Right atrium auricular region (tissue), 2 donors: ENCODE measurements around the gene WARS2. TPM values are rescaled to one million over a fixed set of nuclear protein-coding genes. Genes with fewer than 3 reads are reported as not detected.

Experiments used
- DNase-seq: peaks from one replicate; pipeline ENCODE4 v3.0.0-alpha.2; 2019; ENCODE audit warnings: low spot score
- H3K27ac ChIP-seq, 2 donors: fragments of 200-600 bp; sonication (generic); 1 replicate in 1 of 2; 2 replicates in 1 of 2; pipeline ENCODE4 v1.5.1; 2016 to 2019
- H3K27me3 ChIP-seq, 2 donors: fragments of 200-600 bp; sonication (generic); one replicate each; pipeline versions ENCODE4 v1.5.1 to v1.6.0; 2017 to 2019
- H3K36me3 ChIP-seq: fragments of 200-600 bp; sonication (generic); one replicate; pipeline ENCODE4 v1.5.1; 2016
- H3K4me1 ChIP-seq, 2 donors: fragments of 200-600 bp; sonication (generic); one replicate each; pipeline versions ENCODE4 v1.5.1 to v1.6.0; 2017 to 2019
- H3K4me3 ChIP-seq, 2 donors: fragments of 200-600 bp; sonication (generic); 1 replicate in 1 of 2; 2 replicates in 1 of 2; pipeline ENCODE4 v1.5.1; 2017 to 2019; ENCODE audit warnings: mild to moderate bottlenecking in 1 of 2, moderate library complexity in 1 of 2
- H3K9me3 ChIP-seq, 2 donors: fragments of 200-600 bp; sonication (generic); one replicate each; pipeline ENCODE4 v1.5.1; 2019
- CTCF ChIP-seq, 2 donors: fragments of 200-600 bp; sonication (generic); IDR thresholded peaks; one replicate each; pipeline ENCODE4 v1.5.1; 2019; ENCODE audit warnings: antibody characterized with exemption in 2 of 2
- total RNA-seq, 2 donors: library from RNA; depleted of rRNA; stranded (reverse); fragments of >200 nt; gene quantifications; one replicate each; pipeline ENCODE4 v1.1.0, GENCODE V29; 2016

The WARS2 gene
- total RNA-seq, 2 donors from 2014 or later: 9.5 to 13.2 TPM

GRCh38 chr1:119108988-119109387 is 31.5 kb downstream of the WARS2 start:
- no peak for TF ChIP-seq CTCF (IDR thresholded peaks at IDR 0.05)
- Histone ChIP-seq H3K36me3 (no peaks in the 10 kb centered on the region), H3K4me3 (no peak overlapping the region), H3K27ac (no peak overlapping the region), H3K27me3 (no peaks in the 10 kb centered on the region), H3K4me1 (no peaks in the 10 kb centered on the region), H3K9me3 (no peaks in the 10 kb centered on the region)
- no peak for DNase-seq

- Histone ChIP-seq H3K4me3 (no peak overlapping the region), H3K27ac (no peak overlapping the region), H3K27me3 (no peaks in the 10 kb centered on the region), H3K36me3 (no peaks in the 10 kb centered on the region), H3K9me3 (no peaks in the 10 kb centered on the region), H3K4me1 (peaks cover 0 to 6% of the 10 kb centered on the region in 2 donors)
- TF ChIP-seq CTCF (IDR thresholded peaks at IDR 0.05): no peak
- no peak for DNase-seq
These were observed 36.7 kb downstream of the WARS2 start for GRCh38 chr1:119103764-119104163.

- Histone ChIP-seq H3K9me3 (no peaks in the 10 kb centered on the region), H3K27me3 (no peaks in the 10 kb centered on the region), H3K36me3 (no peaks in the 10 kb centered on the region), H3K27ac (peak overlapping the region; percentile 42 to 66), H3K4me3 (no peak overlapping the region), H3K4me1 (peaks cover 0 to 6% of the 10 kb centered on the region in 2 donors)
- no peak for TF ChIP-seq CTCF (IDR thresholded peaks at IDR 0.05)
- DNase-seq: no peak
These were observed 38.4 kb downstream of the WARS2 start for GRCh38 chr1:119102051-119102450.

- Histone ChIP-seq H3K9me3 (no peaks in the 10 kb centered on the region), H3K36me3 (no peaks in the 10 kb centered on the region), H3K27ac (peak overlapping the region; percentile 42 to 66), H3K27me3 (no peaks in the 10 kb centered on the region), H3K4me3 (no peak overlapping the region), H3K4me1 (peaks cover 0 to 6% of the 10 kb centered on the region in 2 donors)
- DNase-seq: no peak
- TF ChIP-seq CTCF (IDR thresholded peaks at IDR 0.05): no peak
These were observed 38.9 kb downstream of the WARS2 start for GRCh38 chr1:119101563-119101962.

- Histone ChIP-seq H3K27ac (no peak overlapping the region), H3K9me3 (no peaks in the 10 kb centered on the region), H3K27me3 (no peaks in the 10 kb centered on the region), H3K36me3 (no peaks in the 10 kb centered on the region), H3K4me3 (no peak overlapping the region), H3K4me1 (peaks cover 0 to 6% of the 10 kb centered on the region in 2 donors)
- no peak for DNase-seq
- no peak for TF ChIP-seq CTCF (IDR thresholded peaks at IDR 0.05)
These were observed 40.7 kb downstream of the WARS2 start for GRCh38 chr1:119099775-119100174.

- no peaks in the 10 kb centered on the region for H3K9me3 ChIP-seq
These were observed 43.1 kb downstream of the WARS2 start for GRCh38 chr1:119097380-119097779.

More at GRCh38 chr1:119097380-119097779, 43.1 kb downstream of the WARS2 start:
- DNase-seq: no peak
- Histone ChIP-seq H3K27me3 (no peaks in the 10 kb centered on the region), H3K4me1 (peaks cover 0 to 16% of the 10 kb centered on the region in 2 donors), H3K4me3 (no peak overlapping the region), H3K36me3 (no peaks in the 10 kb centered on the region), H3K27ac (no peak overlapping the region)
- TF ChIP-seq CTCF (IDR thresholded peaks at IDR 0.05): no peak
